ENCODE measurements around the gene MXI1.
"Not testable (repeated sequence)": the region's sequence is repeated elsewhere in the genome, so short reads cannot be mapped to it uniquely, and the experiment has no call there.

MXI1 gene

GRCh38 chr10:110244550-110244949 is 37.1 kb downstream of the MXI1 start:
- peaks cover 28% of the 10 kb centered on the region for H3K4me1 ChIP-seq (ENCODE audit: insufficient read depth, low read length, poor library complexity, severe bottlenecking)

GRCh38 chr10:110247833-110248232 is 40.4 kb downstream of the MXI1 start:
- not testable (repeated sequence) for H3F3A ChIP-seq (ENCODE audit: low read depth); H3K27me3 ChIP-seq (ENCODE audit: insufficient read depth, low read length, poor library complexity, severe bottlenecking); H3K9me3 ChIP-seq (ENCODE audit: insufficient read depth, low read depth, low read length); H3K4me2 ChIP-seq (ENCODE audit: low read depth, low read length, poor library complexity, severe bottlenecking); H2AFZ ChIP-seq (ENCODE audit: low read length); H3K9me2 ChIP-seq (replicated peaks; ENCODE audit: low read depth, low read length); H3K79me2 ChIP-seq (ENCODE audit: insufficient read depth, low read length); H3K9ac ChIP-seq (ENCODE audit: low read depth, low read length, poor library complexity, severe bottlenecking); H3K4me3 ChIP-seq (ENCODE audit: low read length, poor library complexity, severe bottlenecking); H3K36me3 ChIP-seq (ENCODE audit: insufficient read depth, low read length); H4K20me1 ChIP-seq (ENCODE audit: insufficient read depth, low read length, poor library complexity, severe bottlenecking)
- H3K4me1 ChIP-seq (ENCODE audit: insufficient read depth, low read length, poor library complexity, severe bottlenecking), result peaks cover 11% of the 10 kb centered on the region

More at GRCh38 chr10:110244550-110244949, 37.1 kb downstream of the MXI1 start:
- no peak for TF ChIP-seq EZH2phosphoT487 (IDR thresholded peaks at IDR 0.05; ENCODE audit: borderline replicate concordance)
- TF ChIP-seq, protein P1, sequence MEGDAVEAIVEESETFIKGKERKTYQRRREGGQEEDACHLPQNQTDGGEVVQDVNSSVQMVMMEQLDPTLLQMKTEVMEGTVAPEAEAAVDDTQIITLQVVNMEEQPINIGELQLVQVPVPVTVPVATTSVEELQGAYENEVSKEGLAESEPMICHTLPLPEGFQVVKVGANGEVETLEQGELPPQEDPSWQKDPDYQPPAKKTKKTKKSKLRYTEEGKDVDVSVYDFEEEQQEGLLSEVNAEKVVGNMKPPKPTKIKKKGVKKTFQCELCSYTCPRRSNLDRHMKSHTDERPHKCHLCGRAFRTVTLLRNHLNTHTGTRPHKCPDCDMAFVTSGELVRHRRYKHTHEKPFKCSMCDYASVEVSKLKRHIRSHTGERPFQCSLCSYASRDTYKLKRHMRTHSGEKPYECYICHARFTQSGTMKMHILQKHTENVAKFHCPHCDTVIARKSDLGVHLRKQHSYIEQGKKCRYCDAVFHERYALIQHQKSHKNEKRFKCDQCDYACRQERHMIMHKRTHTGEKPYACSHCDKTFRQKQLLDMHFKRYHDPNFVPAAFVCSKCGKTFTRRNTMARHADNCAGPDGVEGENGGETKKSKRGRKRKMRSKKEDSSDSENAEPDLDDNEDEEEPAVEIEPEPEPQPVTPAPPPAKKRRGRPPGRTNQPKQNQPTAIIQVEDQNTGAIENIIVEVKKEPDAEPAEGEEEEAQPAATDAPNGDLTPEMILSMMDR (conservative IDR thresholded peaks at IDR 0.05; ENCODE audit: low read length), result no peak
- no peaks in the 10 kb centered on the region for H3F3A ChIP-seq (ENCODE audit: low read depth)
- H2AFZ ChIP-seq (ENCODE audit: low read length), result no peak overlapping the region
- peaks cover 14% of the 10 kb centered on the region; the same call in 1 of the 2 replicates for H3K79me2 ChIP-seq (ENCODE audit: insufficient read depth, low read length)
- no peaks in the 10 kb centered on the region for H3K27me3 ChIP-seq (ENCODE audit: insufficient read depth, low read length, poor library complexity, severe bottlenecking)
- H3K9ac ChIP-seq (ENCODE audit: low read depth, low read length, poor library complexity, severe bottlenecking), result no peak overlapping the region
- no peak overlapping the region for H3K4me3 ChIP-seq (ENCODE audit: low read length, poor library complexity, severe bottlenecking)
- H3K4me2 ChIP-seq (ENCODE audit: low read depth, low read length, poor library complexity, severe bottlenecking), result no peak overlapping the region
- no peaks in the 10 kb centered on the region for H3K9me3 ChIP-seq (ENCODE audit: insufficient read depth, low read depth, low read length)
- H4K20me1 ChIP-seq (ENCODE audit: insufficient read depth, low read length, poor library complexity, severe bottlenecking), result no peaks in the 10 kb centered on the region
- no peaks in the 10 kb centered on the region; the same call in 1 of the 2 replicates for H3K36me3 ChIP-seq (ENCODE audit: insufficient read depth, low read length)
- no peaks in the 10 kb centered on the region for H3K9me2 ChIP-seq (replicated peaks; ENCODE audit: low read depth, low read length)

DNA sequence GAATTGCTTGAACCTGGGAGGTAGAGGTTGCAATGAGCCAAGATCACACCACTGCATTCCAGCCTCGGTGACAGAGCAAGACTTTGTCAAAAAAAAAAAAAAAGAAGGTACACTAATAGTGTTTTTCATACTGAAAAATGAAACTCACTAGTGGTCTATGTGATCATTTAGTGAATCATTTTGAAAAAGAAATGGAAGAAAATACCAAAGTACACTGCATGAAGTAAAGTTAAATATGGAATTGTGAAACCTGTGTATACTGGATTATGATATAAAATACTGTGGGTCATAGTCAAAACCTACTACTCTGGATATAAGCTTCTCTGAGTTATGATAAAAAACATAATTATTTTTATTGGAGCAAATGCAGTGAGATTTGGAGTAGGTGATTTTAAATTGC is 42.1 kb downstream of the MXI1 start:
- not testable (repeated sequence) for H3K79me2 ChIP-seq (ENCODE audit: insufficient read depth, low read length); H3K9me3 ChIP-seq (ENCODE audit: insufficient read depth, low read depth, low read length); H3K27me3 ChIP-seq (ENCODE audit: insufficient read depth, low read length, poor library complexity, severe bottlenecking); H3K36me3 ChIP-seq (ENCODE audit: insufficient read depth, low read length); H3F3A ChIP-seq (ENCODE audit: low read depth); H3K9ac ChIP-seq (ENCODE audit: low read depth, low read length, poor library complexity, severe bottlenecking); H3K4me2 ChIP-seq (ENCODE audit: low read depth, low read length, poor library complexity, severe bottlenecking); H3K9me2 ChIP-seq (replicated peaks; ENCODE audit: low read depth, low read length); H4K20me1 ChIP-seq (ENCODE audit: insufficient read depth, low read length, poor library complexity, severe bottlenecking); H2AFZ ChIP-seq (ENCODE audit: low read length); H3K4me3 ChIP-seq (ENCODE audit: low read length, poor library complexity, severe bottlenecking)
- H3K4me1 ChIP-seq (ENCODE audit: insufficient read depth, low read length, poor library complexity, severe bottlenecking), result peaks cover 25% of the 10 kb centered on the region

- H3K36me3 ChIP-seq (ENCODE audit: insufficient read depth, low read length), result not testable (repeated sequence)
- peak overlapping the region; percentile 4 for H3K4me2 ChIP-seq (ENCODE audit: low read depth, low read length, poor library complexity, severe bottlenecking)
- H3K4me1 ChIP-seq (ENCODE audit: insufficient read depth, low read length, poor library complexity, severe bottlenecking), result peaks cover 25% of the 10 kb centered on the region
Observed at GRCh38 chr10:110251392-110251791, 44.0 kb downstream of the MXI1 start.

DNA sequence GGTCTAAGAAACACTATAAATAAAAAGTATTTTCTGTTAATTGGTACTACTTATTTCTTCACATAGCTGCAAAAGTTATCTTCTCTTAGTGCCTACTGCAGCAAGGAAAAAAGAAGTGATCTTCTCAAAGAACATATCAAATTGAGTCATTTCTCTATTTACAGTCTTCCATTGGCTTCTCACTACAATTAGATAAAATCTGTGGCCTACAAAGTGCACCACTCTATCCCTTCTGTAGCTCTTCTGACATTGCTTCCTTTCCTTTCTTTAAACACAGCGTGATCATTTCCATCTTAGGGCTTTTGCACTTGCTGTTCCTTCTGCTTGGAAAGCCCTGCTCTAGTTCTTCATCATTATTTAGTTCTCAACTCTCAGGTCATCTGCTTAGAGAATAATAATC is 44.7 kb downstream of the MXI1 start:
- Histone ChIP-seq H3F3A (ENCODE audit: low read depth) (0 out of 2 replicates have a peak, but pooled peaks cover 5% of the 10 kb centered on the region), H3K79me2 (ENCODE audit: insufficient read depth, low read length) (0 out of 2 replicates have a peak, but pooled peaks cover 3% of the 10 kb centered on the region), H3K4me3 (ENCODE audit: low read length, poor library complexity, severe bottlenecking) (no peak overlapping the region), H4K20me1 (ENCODE audit: insufficient read depth, low read length, poor library complexity, severe bottlenecking) (no peaks in the 10 kb centered on the region), H3K9me2 (replicated peaks; ENCODE audit: low read depth, low read length) (no peaks in the 10 kb centered on the region), H3K9ac (ENCODE audit: low read depth, low read length, poor library complexity, severe bottlenecking) (no peak overlapping the region), H3K4me1 (ENCODE audit: insufficient read depth, low read length, poor library complexity, severe bottlenecking) (peaks cover 25% of the 10 kb centered on the region), H3K4me2 (ENCODE audit: low read depth, low read length, poor library complexity, severe bottlenecking) (peak overlapping the region; percentile 4), H2AFZ (ENCODE audit: low read length) (no peak overlapping the region), H3K27me3 (ENCODE audit: insufficient read depth, low read length, poor library complexity, severe bottlenecking) (no peaks in the 10 kb centered on the region), H3K9me3 (ENCODE audit: insufficient read depth, low read depth, low read length) (no peaks in the 10 kb centered on the region), H3K36me3 (ENCODE audit: insufficient read depth, low read length) (peaks cover 8% of the 10 kb centered on the region)
- TF ChIP-seq, protein P1 (conservative IDR thresholded peaks at IDR 0.05; ENCODE audit: low read length), result no peak
- no peak for TF ChIP-seq EZH2phosphoT487 (IDR thresholded peaks at IDR 0.05; ENCODE audit: borderline replicate concordance)

More at GRCh38 chr10:110251392-110251791, 44.0 kb downstream of the MXI1 start:
- H3K4me3 ChIP-seq (ENCODE audit: low read length, poor library complexity, severe bottlenecking); H4K20me1 ChIP-seq (ENCODE audit: insufficient read depth, low read length, poor library complexity, severe bottlenecking); H3F3A ChIP-seq (ENCODE audit: low read depth); H2AFZ ChIP-seq (ENCODE audit: low read length); H3K79me2 ChIP-seq (ENCODE audit: insufficient read depth, low read length); H3K9me2 ChIP-seq (replicated peaks; ENCODE audit: low read depth, low read length); H3K9ac ChIP-seq (ENCODE audit: low read depth, low read length, poor library complexity, severe bottlenecking); H3K27me3 ChIP-seq (ENCODE audit: insufficient read depth, low read length, poor library complexity, severe bottlenecking); H3K9me3 ChIP-seq (ENCODE audit: insufficient read depth, low read depth, low read length): not testable (repeated sequence)

Data from Loucy (cell line).